HG03066 (cell line): ENCODE data around the gene SLC30A3.
"Not testable (repeated sequence)": the region's sequence is repeated elsewhere in the genome, so short reads cannot be mapped to it uniquely, and the experiment has no call there.

Experiments
- ATAC-seq: cut with Tn5 transposase; IDR thresholded peaks from one replicate; pipeline ENCODE4 v1.9.1; 2021; ENCODE audit warnings: low read depth; ENCODE audit not compliant: unreplicated experiment

Gene SLC30A3, protein sequence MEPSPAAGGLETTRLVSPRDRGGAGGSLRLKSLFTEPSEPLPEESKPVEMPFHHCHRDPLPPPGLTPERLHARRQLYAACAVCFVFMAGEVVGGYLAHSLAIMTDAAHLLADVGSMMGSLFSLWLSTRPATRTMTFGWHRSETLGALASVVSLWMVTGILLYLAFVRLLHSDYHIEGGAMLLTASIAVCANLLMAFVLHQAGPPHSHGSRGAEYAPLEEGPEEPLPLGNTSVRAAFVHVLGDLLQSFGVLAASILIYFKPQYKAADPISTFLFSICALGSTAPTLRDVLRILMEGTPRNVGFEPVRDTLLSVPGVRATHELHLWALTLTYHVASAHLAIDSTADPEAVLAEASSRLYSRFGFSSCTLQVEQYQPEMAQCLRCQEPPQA

GRCh38 chr2:27262379-27263286 lies at the start of gene SLC30A3:
Gene SLC30A3 (minus strand): TSS chr2:27263047. CDS start chr2:27262906, 141 bp downstream.
- no peak for ATAC-seq

GRCh38 chr2:27312152-27312551 lies 49.3 kb upstream of the SLC30A3 start:
- ATAC-seq, result no peak

DNA sequence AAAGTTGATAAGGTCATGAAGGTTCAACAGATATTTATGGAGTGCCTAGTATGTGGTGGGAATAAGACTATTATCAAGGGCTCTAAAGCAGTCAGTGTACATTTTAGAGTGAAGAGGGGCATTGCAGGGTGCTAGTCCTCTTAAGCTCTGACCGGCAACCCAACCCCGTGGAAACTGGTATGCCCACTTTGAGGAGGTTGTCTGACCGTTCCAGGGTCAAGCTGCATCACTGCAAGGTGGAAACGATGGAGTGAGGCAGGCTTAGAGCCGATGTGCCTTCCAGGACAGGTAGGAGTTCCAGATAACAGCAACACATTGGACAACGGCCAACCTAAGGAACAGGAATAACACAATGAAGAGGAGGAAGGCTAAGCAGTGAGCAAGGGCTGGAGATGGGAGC lies 46.8 kb upstream of the SLC30A3 start:
- ATAC-seq, result no peak

DNA sequence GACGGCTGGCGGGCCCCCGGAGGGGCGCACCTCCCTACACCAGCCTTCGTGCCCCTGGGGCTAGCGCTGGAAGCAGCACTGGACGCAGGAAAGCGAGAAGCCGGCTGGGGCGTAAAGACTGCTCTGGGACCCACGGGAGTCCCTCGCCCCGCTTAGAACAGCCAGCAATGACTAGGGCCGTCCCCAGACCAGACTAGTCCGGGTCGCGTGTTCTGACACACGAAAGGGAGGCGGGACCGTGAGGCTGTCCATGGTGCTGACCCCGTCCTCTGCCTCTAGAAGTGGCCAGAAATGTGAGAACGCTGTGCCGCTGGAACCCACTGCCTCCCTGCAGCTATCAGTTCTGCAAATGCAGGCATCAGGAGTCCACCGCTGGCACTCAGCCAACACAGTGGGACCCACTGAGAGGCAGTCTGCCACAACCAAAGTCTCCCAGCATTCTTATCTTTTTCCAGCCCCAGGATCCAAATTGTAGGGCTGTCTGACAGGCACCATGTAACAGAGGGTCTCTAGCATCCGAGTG lies 45.6 kb upstream of the SLC30A3 start, which contains the start of gene UCN:
Gene UCN (minus strand): TSS at position 87 of the 523 bp plus-strand sequence. CDS start 550 bp downstream, outside the sequence.
- no peak for ATAC-seq

DNA sequence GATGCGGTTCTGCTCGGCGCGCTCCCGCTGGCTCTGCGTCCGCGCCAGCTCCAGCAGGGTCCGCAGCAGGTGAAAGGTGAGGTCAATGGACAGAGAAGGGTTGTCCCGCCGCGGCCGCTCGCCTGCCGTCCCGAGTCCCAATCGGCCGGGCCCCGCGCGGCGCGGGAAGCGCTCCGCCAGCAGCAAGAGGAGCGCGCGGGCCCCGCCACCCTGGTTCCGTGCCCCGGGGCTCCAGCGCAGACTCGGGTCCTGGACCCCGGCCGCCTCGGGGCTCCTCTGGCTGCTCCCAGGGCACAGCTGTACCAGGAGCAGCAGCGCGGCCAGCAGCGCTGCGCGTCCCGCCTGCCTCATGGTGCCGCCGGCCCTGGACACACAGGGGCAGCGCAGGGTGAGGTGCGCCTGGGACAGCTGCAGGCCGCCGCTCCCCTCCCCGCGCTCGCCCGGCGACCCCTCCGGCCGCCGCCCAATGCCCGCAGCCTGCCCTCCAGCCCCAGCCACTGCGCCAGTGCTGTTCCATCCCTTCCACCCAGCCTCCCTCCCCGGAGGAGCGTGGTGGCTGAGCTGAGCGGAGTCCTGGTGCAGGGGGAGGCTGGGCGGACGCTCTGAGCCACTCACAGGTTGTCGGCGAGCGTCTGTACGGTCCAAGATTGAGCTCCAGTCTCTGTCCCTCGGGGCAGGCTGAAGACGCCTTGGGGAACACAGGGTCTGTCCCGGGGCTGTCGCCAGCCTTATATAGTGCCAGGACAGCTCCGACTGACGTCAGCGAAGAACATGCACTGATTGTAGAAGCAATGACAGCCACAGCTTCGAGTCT lies 44.9 kb upstream of the SLC30A3 start:
- ATAC-seq, result no peak

- ATAC-seq, result no peak
Observed at GRCh38 chr2:27307287-27307544, 44.4 kb upstream of the SLC30A3 start.

DNA sequence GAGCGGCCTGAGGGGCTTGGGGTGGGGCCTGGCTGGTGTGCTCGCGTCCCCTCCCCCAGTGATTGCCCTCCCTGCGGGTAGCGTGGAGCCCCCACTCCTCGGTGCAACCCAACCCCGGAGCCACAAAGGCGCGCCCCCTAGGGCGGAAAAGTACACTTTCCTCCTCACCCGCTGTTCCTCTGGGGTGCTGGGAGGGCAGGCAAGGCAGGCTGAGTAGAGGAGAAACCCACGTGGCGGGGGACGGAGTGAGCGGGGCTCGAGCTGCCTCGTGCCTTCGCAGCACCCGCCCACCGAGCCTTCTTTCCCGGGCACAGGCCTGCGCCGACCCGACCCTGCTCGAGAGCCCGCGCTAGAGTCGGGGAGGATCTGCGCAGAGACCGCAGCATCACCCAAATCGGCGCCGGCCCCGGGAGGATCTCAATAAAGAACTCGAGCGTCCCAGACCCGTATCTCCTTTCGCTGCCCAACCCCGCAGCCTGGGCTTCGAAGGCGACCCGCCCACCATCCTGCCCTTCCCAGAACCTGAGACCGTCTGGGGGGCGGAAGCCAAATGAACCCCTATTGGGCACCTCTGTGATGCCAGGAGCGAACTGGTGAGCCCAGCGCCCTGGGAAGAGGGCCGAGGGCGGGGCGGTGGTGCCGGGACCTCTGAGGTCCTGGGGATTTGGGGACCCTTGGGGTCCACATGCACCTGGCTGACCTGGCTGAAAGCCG lies 43.9 kb upstream of the SLC30A3 start:
- no peak for ATAC-seq

GRCh38 chr2:27306136-27306535 lies 43.3 kb upstream of the SLC30A3 start:
- ATAC-seq, result no peak

DNA sequence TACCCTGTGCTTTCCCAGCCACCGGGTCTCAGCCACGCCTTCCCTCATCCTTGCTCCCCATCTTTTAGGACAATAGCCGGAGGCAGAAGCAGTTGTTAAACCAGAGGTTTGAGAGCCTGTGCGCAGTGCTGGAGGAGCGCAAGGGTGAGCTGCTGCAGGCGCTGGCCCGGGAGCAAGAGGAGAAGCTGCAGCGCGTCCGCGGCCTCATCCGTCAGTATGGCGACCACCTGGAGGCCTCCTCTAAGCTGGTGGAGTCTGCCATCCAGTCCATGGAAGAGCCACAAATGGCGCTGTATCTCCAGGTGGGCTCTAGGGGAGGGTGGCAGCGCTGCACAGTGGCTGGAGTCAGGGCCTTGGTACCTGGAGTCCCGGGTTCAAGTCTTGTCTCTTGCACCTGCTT lies 42.7 kb upstream of the SLC30A3 start:
- ATAC-seq, result no peak

DNA sequence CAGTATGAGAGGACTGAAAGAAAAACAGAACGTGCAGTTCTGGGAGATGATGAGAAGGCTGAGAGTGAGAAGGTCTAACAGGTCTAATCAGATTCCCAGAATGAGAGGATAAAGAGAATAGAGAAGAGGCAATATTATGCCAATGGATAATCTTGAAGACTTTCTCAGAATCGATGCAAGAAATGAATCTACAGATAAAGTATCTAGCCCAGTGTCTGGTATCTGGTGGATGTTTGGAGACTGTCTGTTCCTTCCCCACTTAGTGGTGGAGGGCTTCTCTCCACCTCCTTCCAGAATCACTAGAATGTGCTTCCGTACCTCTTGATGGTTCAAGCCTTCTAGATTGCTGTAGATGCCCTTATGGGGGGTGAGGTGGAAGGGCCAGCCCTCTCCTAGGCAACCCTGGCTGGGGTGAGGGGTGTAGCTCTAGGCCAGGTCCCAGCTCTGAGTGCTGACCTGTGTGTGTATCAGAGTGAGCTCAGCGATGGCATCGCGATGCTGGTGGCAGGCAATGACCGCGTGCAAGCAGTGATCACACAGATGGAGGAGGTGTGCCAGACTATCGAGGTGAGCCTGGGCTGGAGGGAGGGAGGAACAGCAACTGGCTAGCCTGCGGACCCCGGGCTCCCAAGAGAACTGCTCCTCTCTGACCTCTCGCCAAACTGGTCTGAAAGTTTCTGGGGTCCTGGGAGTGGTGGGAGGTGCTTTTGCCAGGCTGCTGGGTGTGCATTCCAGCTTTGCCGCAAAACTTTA lies 41.8 kb upstream of the SLC30A3 start:
- ATAC-seq, result no peak

- no peak for ATAC-seq
Observed at GRCh38 chr2:27303093-27304025, 40.5 kb upstream of the SLC30A3 start.

DNA sequence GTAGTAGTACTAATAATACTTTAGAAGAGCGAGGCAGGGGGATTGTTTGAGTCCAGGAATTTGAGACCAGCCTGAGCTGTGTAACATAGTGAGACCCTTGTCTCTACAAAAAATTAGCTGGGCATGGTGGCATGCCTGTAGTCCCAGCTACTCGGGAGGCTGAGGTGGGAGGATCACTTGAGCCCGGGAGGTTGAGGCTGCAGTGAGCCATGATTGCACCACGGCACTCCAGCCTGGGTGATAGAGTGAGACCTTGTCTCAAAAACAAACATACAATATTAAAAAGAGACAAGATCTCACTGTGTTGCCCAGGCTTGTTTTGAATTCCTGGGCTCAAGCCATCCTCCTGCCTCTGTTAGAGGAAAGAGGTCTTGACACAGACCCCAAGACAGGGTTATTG lies 37.8 kb upstream of the SLC30A3 start:
- ATAC-seq, result not testable (repeated sequence)

DNA sequence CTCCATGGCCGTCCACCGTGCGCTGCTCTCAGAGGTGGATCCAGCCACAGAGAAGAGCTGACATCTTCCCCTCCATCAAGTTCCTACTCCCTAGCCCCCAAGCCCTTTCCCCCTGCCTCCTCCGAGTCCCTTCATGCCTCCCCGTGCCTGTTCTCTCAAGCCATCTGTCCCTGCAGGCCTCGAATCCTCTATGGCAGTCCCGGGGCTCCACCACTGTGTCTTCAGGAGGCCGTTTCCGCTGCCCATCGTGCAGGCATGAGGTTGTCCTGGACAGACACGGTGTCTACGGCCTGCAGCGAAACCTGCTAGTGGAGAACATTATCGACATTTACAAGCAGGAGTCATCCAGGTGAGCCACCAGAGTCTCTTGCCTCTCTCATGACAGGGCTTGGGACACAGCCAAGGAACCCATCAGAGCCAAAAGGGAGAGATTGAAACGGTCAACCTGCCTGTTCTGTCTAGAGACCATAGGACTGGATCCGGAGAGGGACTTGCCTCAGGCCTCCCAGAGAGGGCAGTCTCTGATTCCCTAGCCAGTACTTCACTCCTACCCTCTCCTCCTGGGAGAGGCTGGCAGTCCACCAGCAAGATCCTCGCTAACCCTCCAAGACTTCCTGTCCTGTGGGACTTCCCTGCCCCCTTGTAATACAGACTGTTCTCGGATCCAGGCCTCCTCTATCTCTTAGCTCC lies 35.7 kb upstream of the SLC30A3 start:
- no peak for ATAC-seq

DNA sequence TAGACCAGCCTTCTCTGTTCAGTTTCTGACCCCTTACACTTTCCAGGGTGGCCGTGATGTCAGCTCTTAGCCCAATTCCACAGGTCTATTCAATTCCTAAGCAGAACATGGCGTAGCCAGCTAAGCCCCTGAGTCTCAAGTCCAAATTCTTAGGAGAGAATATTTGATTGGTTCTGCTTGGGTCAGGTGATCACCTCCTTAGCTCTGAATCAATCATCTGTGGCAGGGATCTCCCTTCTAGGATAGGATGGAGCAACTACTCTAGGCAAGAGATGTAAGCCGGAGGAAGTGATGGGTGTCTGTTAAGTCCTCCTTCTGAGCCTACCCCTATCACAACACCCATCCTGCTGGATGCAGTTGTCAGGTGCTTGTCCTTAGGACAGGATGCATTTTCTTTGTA lies 34.3 kb upstream of the SLC30A3 start:
- no peak for ATAC-seq

GRCh38 chr2:27296481-27296880 lies 33.6 kb upstream of the SLC30A3 start:
- ATAC-seq, result no peak

GRCh38 chr2:27294928-27295327 lies 32.1 kb upstream of the SLC30A3 start:
- no peak for ATAC-seq

GRCh38 chr2:27291865-27292264 lies 29.0 kb upstream of the SLC30A3 start:
- ATAC-seq, result no peak

- ATAC-seq, result no peak
Observed at GRCh38 chr2:27290549-27290948, 27.7 kb upstream of the SLC30A3 start.
